ENCODE measurements around the gene LRBA. TPM values are rescaled to one million over a fixed set of nuclear protein-coding genes. Genes with fewer than 3 reads are reported as not detected.

The LRBA gene
- total and polyA plus RNA-seq, 9 of the 15 experiments (the other 6 are each of a cell fraction or from before 2014, with no cell fraction given), result 24.2 to 88.7 (median 59.7) TPM

- TF ChIP-seq ZNF184 (CRISPR knock-in tag; IDR thresholded peaks at IDR 0.05) (no peak), ZKSCAN1 (IDR thresholded peaks at IDR 0.05; ENCODE audit: low read depth, low read length) (no peak), GTF2F1 (IDR thresholded peaks at IDR 0.05; ENCODE audit: low read depth, low read length) (no peak), STAG1 (CRISPR knock-in tag; IDR thresholded peaks at IDR 0.05; ENCODE audit: borderline replicate concordance) (no peak), DNMT1 (IDR thresholded peaks at IDR 0.05) (no peak), MCM3 (IDR thresholded peaks at IDR 0.05) (no peak), ELF1 (tag; IDR thresholded peaks at IDR 0.05) (no peak), NFATC3 (IDR thresholded peaks at IDR 0.05) (no peak)
- ChIA-PET CTCF (ENCODE audit: low intra/inter-chr PET ratio) (no interaction called here), POLR2A (no interaction called here)
- no peaks in the 10 kb centered on the region for H3K27me3 ChIP-seq (ENCODE audit: control insufficient read depth in 2 of 2, insufficient read depth in 2 of 2, low read length in 2 of 2)
- BruUV-seq (replicated peaks), result no TSS peak
- no peak overlapping the region for H3K4me3 ChIP-seq
- peaks cover 30% of the 10 kb centered on the region; the same call in 1 of the 3 replicates for H3K36me3 ChIP-seq (ENCODE audit: control insufficient read depth, insufficient read depth, low read length)
- H3K9me1 ChIP-seq (ENCODE audit: control insufficient read depth, insufficient read depth, low read length), result no peaks in the 10 kb centered on the region
- in situ Hi-C loops (cut with MboI), result no loop called here
- no peaks in the 10 kb centered on the region for H3K4me1 ChIP-seq (replicated peaks in 1 of 2; ENCODE audit: control insufficient read depth in 2 of 2, insufficient read depth in 2 of 2, low read length in 2 of 2)
- no peak overlapping the region for H2AFZ ChIP-seq (ENCODE audit: low read depth, low read length)
- no peak overlapping the region for H3K27ac ChIP-seq (ENCODE audit: extremely low read depth, low read depth, low read length)
- FAIRE-seq (no peak), ATAC-seq (no peak), DNase-seq (ENCODE audit: extremely low read depth in 1 of 4, low spot score in 3 of 4) (no peak)
- H3K9me3 ChIP-seq (replicated peaks; ENCODE audit: control insufficient read depth, insufficient read depth, low read depth, low read length), result no peaks in the 10 kb centered on the region
- no peak overlapping the region for H3K9ac ChIP-seq (ENCODE audit: insufficient read depth in 1 of 2, low read depth in 2 of 2, low read length in 2 of 2)
- intact Hi-C loops (cut with micrococcal nuclease), result loop anchor here (5.0 kb wide), 1 partner anchor 98 kb away; no protein-coding TSS in a partner anchor
- H3K4me2 ChIP-seq (ENCODE audit: insufficient read depth, low read length), result no peak overlapping the region
- no peaks in the 10 kb centered on the region for H4K20me1 ChIP-seq (replicated peaks; ENCODE audit: control insufficient read depth, insufficient read depth, low read length)
- WGBS (ENCODE audit: insufficient coverage, low coverage, missing lambda C conversion rate), result 93% methylated on average over 5 of the region's 5 CpGs
- no peaks in the 10 kb centered on the region for H3K79me2 ChIP-seq (ENCODE audit: control insufficient read depth, insufficient read depth, low read length)
These were observed 424.5 kb downstream of the LRBA start for GRCh38 chr4:150590631-150591030.

GRCh38 chr4:150589157-150589556 lies 425.9 kb downstream of the LRBA start:
- ChIA-PET CTCF (ENCODE audit: low intra/inter-chr PET ratio) (no interaction called here), POLR2A (no interaction called here)
- Histone ChIP-seq H3K36me3 (ENCODE audit: control insufficient read depth, insufficient read depth, low read length) (peaks cover 39% of the 10 kb centered on the region; the same call in 2 of the 3 replicates), H3K4me2 (ENCODE audit: insufficient read depth, low read length) (no peak overlapping the region), H3K79me2 (ENCODE audit: control insufficient read depth, insufficient read depth, low read length) (no peaks in the 10 kb centered on the region), H3K4me1 (replicated peaks in 1 of 2; ENCODE audit: control insufficient read depth in 2 of 2, insufficient read depth in 2 of 2, low read length in 2 of 2) (no peaks in the 10 kb centered on the region), H3K27me3 (ENCODE audit: control insufficient read depth in 2 of 2, insufficient read depth in 2 of 2, low read length in 2 of 2) (no peaks in the 10 kb centered on the region), H3K9me1 (ENCODE audit: control insufficient read depth, insufficient read depth, low read length) (no peaks in the 10 kb centered on the region), H3K9me3 (replicated peaks; ENCODE audit: control insufficient read depth, insufficient read depth, low read depth, low read length) (no peaks in the 10 kb centered on the region; the same call in 1 of the 2 replicates), H3K27ac (ENCODE audit: extremely low read depth, low read depth, low read length) (no peak overlapping the region), H4K20me1 (replicated peaks; ENCODE audit: control insufficient read depth, insufficient read depth, low read length) (no peaks in the 10 kb centered on the region), H3K9ac (ENCODE audit: insufficient read depth in 1 of 2, low read depth in 2 of 2, low read length in 2 of 2) (no peak overlapping the region), H2AFZ (ENCODE audit: low read depth, low read length) (no peak overlapping the region), H3K4me3 (no peak overlapping the region)
- TF ChIP-seq RBM17 (IDR thresholded peaks at IDR 0.05; ENCODE audit: borderline replicate concordance, low read depth, low read length), result no peak
- no peak for TF ChIP-seq SP2 (IDR thresholded peaks at IDR 0.05; ENCODE audit: extremely low read depth, low read depth, low read length, poor library complexity, severe bottlenecking)
- TF ChIP-seq MLX (CRISPR knock-in tag; conservative IDR thresholded peaks at IDR 0.05), result no peak
- no TSS peak for BruUV-seq (replicated peaks)
- intact Hi-C loops (cut with micrococcal nuclease), result no loop called here
- no peak for ATAC-seq
- in situ Hi-C loops (cut with MboI), result no loop called here
- 85% methylated on average over 2 of the region's 2 CpGs for WGBS (ENCODE audit: insufficient coverage, low coverage, missing lambda C conversion rate)
- no peak for FAIRE-seq
- no peak for DNase-seq (ENCODE audit: extremely low read depth in 1 of 4, low spot score in 3 of 4)

Data from K562 (cell line).